K562 (cell line): Measurements from ENCODE around the gene CEND1. TPM values are rescaled to one million over a fixed set of nuclear protein-coding genes. Genes with fewer than 3 reads are reported as not detected.
A peak's percentile ranks its signal among the peaks of the same experiment; 100 is the strongest.

ENCODE experiments used
- ARID3A ChIP-seq: IDR thresholded peaks from 2 replicates; pipeline ENCODE4 v1.6.1; 2012; ENCODE audit warnings: low read depth, low read length, improper control_type of control experiment, borderline replicate concordance
- E2F1 ChIP-seq: sonication (generic); formaldehyde crosslinking; IDR thresholded peaks from 2 replicates; pipeline ENCODE4 v1.8.1; 2023; ENCODE audit warnings: mild to moderate bottlenecking, missing genetic modification reagents, moderate library complexity
- HDAC8 ChIP-seq: fragments of 450-650 bp; IDR thresholded peaks from 2 replicates; pipeline ENCODE4 v1.6.1; 2016; ENCODE audit warnings: mild to moderate bottlenecking, missing genetic modification characterization, moderate library complexity, missing compliant biosample characterization
- MCM3 ChIP-seq: fragments of 450-650 bp; IDR thresholded peaks from 2 replicates; pipeline ENCODE4 v1.6.1; 2016
- NEUROD1 ChIP-seq: fragments of 150-350 bp; IDR thresholded peaks from 2 replicates; pipeline ENCODE4 v1.6.1; 2014; ENCODE audit warnings: borderline replicate concordance, low read length, low read depth; ENCODE audit not compliant: partially characterized antibody
- NFE2L1 ChIP-seq: fragments of 450-650 bp; IDR thresholded peaks from 2 replicates; pipeline ENCODE4 v1.6.1; 2016; ENCODE audit warnings: missing genetic modification characterization, low read depth, mild to moderate bottlenecking, missing compliant biosample characterization, moderate library complexity, borderline replicate concordance
- NR3C1 ChIP-seq: sonication (generic); formaldehyde crosslinking; IDR thresholded peaks from 2 replicates; pipeline ENCODE4 v1.8.1; 2022; ENCODE audit warnings: missing genetic modification reagents
- TCF3 ChIP-seq: sonication (generic); formaldehyde crosslinking; IDR thresholded peaks from 2 replicates; pipeline ENCODE4 v1.4.0; 2020; ENCODE audit warnings: mild to moderate bottlenecking, missing genetic modification reagents
- TCF7 ChIP-seq: sonication (generic); IDR thresholded peaks from 2 replicates; pipeline ENCODE4 v1.6.1; 2016; ENCODE audit warnings: antibody characterized with exemption, borderline replicate concordance
- USF1 ChIP-seq: sonication (generic); formaldehyde crosslinking; IDR thresholded peaks from 2 replicates; pipeline ENCODE4 v1.9.0; 2022; ENCODE audit warnings: mild to moderate bottlenecking, missing genetic modification reagents
- ZC3H11A ChIP-seq: IDR thresholded peaks from 2 replicates; pipeline ENCODE4 v1.6.1; 2012; ENCODE audit warnings: low read depth, low read length, improper control_type of control experiment
- ZNF318 ChIP-seq, 2 experiments: fragments of 450-650 bp; IDR thresholded peaks; 2 replicates each; pipeline ENCODE4 v1.6.1; 2016; ENCODE audit warnings: mild to moderate bottlenecking in 2 of 2, borderline replicate concordance in 1 of 2, low read depth in 1 of 2, moderate library complexity in 1 of 2
- polyA plus RNA-seq, 8 experiments: library from polyadenylated mRNA; depleted of rRNA in 4 of 8; stranded (reverse) in 5 of 8; unstranded in 3 of 8; fragments of >200 nt; fragmentation: Nextera tagmentation in 2 of 8; fragmentation: Illumina TruSeq in 1 of 8; extraction: Ambion mirVana in 2 of 8; extraction: Trizol in 1 of 8; gene quantifications; 2 replicates each; pipeline versions ENCODE4 v1.2.1 to v1.2.3, GENCODE V29; 2011 to 2014; ENCODE audit warnings: inconsistent platforms in 1 of 8, missing spikeins in 1 of 8
- total RNA-seq, 7 experiments: library from RNA; depleted of rRNA in 6 of 7; stranded (reverse); fragments of >200 nt in 6 of 7; fragmentation: Illumina TruSeq in 2 of 7; extraction: Trizol in 2 of 7; gene quantifications; 2 replicates each; pipeline versions ENCODE4 v1.2.1 to v1.2.3, GENCODE V29; 2011 to 2021; ENCODE audit warnings: low replicate concordance in 1 of 7

CEND1 gene
- total and polyA plus RNA-seq, 9 of the 15 experiments (the other 6 are each of a cell fraction or from before 2014, with no cell fraction given) = 0.13 to 0.18 (median 0.16) TPM; not detected in 6

GRCh38 chr11:797296-798092 lies 7.6 kb upstream of the CEND1 start (continued):
- TF ChIP-seq USF1 (CRISPR knock-in tag) = peak; percentile 63
- TF ChIP-seq ARID3A = no peak
- TF ChIP-seq NFE2L1 (tag) = no peak
- TF ChIP-seq MCM3 = no peak
- TF ChIP-seq NR3C1 (CRISPR knock-in tag) = no peak
- TF ChIP-seq HDAC8 (tag) = no peak
- TF ChIP-seq TCF7 = no peak
- TF ChIP-seq ZC3H11A = no peak
- peak; percentile 29 for TF ChIP-seq NEUROD1
- TF ChIP-seq E2F1 (CRISPR knock-in tag) = no peak
- no peak for TF ChIP-seq TCF3 (CRISPR knock-in tag)
- TF ChIP-seq ZNF318 (IDR thresholded peaks at IDR 0.05; ENCODE audit: borderline replicate concordance in 1 of 2, low read depth in 1 of 2) = no peak
